GM10266 (cell line): ENCODE data around the gene ZSCAN26.

Experiments used
- DNase-seq: peaks from one replicate; pipeline ENCODE4 v3.0.0; 2012; ENCODE audit errors: extremely low spot score
- CTCF ChIP-seq: IDR thresholded peaks from 2 replicates; pipeline ENCODE4 v1.5.1; 2012; ENCODE audit warnings: mild to moderate bottlenecking, low read depth; ENCODE audit not compliant: control insufficient read depth, insufficient read depth; ENCODE audit errors: missing control alignments

ZSCAN26 gene

GRCh38 chr6:28266962-28267694 is at the start of gene ZSCAN26:
Gene ZSCAN26 (plus strand): TSS chr6:28267143. CDS start chr6:28271920, 4,777 bp downstream.
- DNase-seq: peak; percentile 78
- TF ChIP-seq CTCF: no peak

GRCh38 chr6:28217890-28218289 is 49.1 kb upstream of the ZSCAN26 start:
- TF ChIP-seq CTCF: no peak
- no peak for DNase-seq

- TF ChIP-seq CTCF: peak; percentile 10
These were observed 48.4 kb upstream of the ZSCAN26 start for GRCh38 chr6:28218312-28219248.

GRCh38 chr6:28220257-28221133 is 46.4 kb upstream of the ZSCAN26 start:
- no peak for TF ChIP-seq CTCF
- no peak for DNase-seq

More at GRCh38 chr6:28218312-28219248, 48.4 kb upstream of the ZSCAN26 start:
- peak; percentile 72 for DNase-seq

- TF ChIP-seq CTCF: no peak
- no peak for DNase-seq
These were observed 42.5 kb upstream of the ZSCAN26 start for GRCh38 chr6:28224131-28225055.
